Kidney (tissue), 14 donors: ENCODE results near the gene ZFP36L1. TPM values are rescaled to one million over a fixed set of nuclear protein-coding genes. Genes with fewer than 3 reads are reported as not detected.

ENCODE experiments used
- DNase-seq, 5 donors: peaks; one replicate each; pipeline ENCODE4 v3.0.0-alpha.2; 2013 to 2020
- FAIRE-seq: peaks from 2 replicates; lab custom pipeline; 2012; peaks lifted over from hg19 to GRCh38; lab: Jason Lieb, UNC
- H3K27ac ChIP-seq, 2 donors: one replicate each; pipeline ENCODE4 v1.7.0; 2013; ENCODE audit warnings: low read depth in 2 of 2, low read length in 2 of 2, inconsistent platforms in 1 of 2
- H3K27me3 ChIP-seq: one replicate; pipeline ENCODE4 v1.7.1; 2013; ENCODE audit warnings: low read length, inconsistent platforms; ENCODE audit not compliant: control insufficient read depth, insufficient read depth
- H3K36me3 ChIP-seq, 3 donors: one replicate each; pipeline versions ENCODE4 v1.7.0 to v1.7.1; 2013; ENCODE audit warnings: low read length in 3 of 3, control low read depth in 1 of 3, inconsistent platforms in 1 of 3; ENCODE audit not compliant: insufficient read depth in 3 of 3, control insufficient read depth in 2 of 3
- H3K4me1 ChIP-seq, 3 donors: one replicate each; pipeline versions ENCODE4 v1.7.0 to v1.7.1; 2013; ENCODE audit warnings: low read length in 3 of 3, inconsistent platforms in 1 of 3, low read depth in 1 of 3; ENCODE audit not compliant: control insufficient read depth in 2 of 3, insufficient read depth in 2 of 3
- H3K4me3 ChIP-seq, 3 donors: one replicate each; pipeline versions ENCODE4 v1.7.0 to v1.8.1; 2013; ENCODE audit warnings: low read length in 3 of 3, control low read depth in 1 of 3, inconsistent platforms in 1 of 3
- H3K9ac ChIP-seq, 3 donors: one replicate each; pipeline versions ENCODE4 v1.7.0 to v1.7.1; 2013; ENCODE audit warnings: low read length in 3 of 3, control low read depth in 1 of 3, inconsistent platforms in 1 of 3
- H3K9me3 ChIP-seq, 3 donors: one replicate each; pipeline versions ENCODE4 v1.7.0 to v1.7.1; 2013; ENCODE audit warnings: low read length in 3 of 3, control low read depth in 1 of 3, inconsistent platforms in 1 of 3; ENCODE audit not compliant: control insufficient read depth in 2 of 3, insufficient read depth in 1 of 3
- intact Hi-C: fragments of 100-400 bp; cut with DNase I; formaldehyde crosslinking; loops from one replicate; pipeline ENCODE4 v1.11.1; 2022
- polyA plus RNA-seq: library from polyadenylated mRNA; stranded (reverse); fragments of 350-450 nt; fragmentation: Illumina TruSeq; extraction: RNeasy Lipid Tissue Mini Kit (QIAGEN cat#74804); gene quantifications from one replicate; pipeline ENCODE4 v1.2.3, GENCODE V29; 2014; ENCODE audit warnings: low read depth, low replicate concordance; ENCODE audit not compliant: insufficient read depth
- total RNA-seq: library from RNA; stranded (reverse); fragmentation: NEBNext Ultra II Directional; extraction: Animal tissue kit (Norgen Biotek cat#: 25700); gene quantifications from one replicate; pipeline ENCODE4 v1.2.1, GENCODE V29; 2021
- TF ChIP-seq, protein P1 (sequence below): IDR thresholded peaks from 3 replicates; pipeline ENCODE4 v1.5.1; 2012; ENCODE audit warnings: mild to moderate bottlenecking, moderate library complexity, borderline replicate concordance; ENCODE audit not compliant: insufficient read depth; ENCODE audit errors: extremely low read depth
- donor health status: control.
- donor health status: control.
- donor health status: control.
- donor health status: control.
- donor health status: control.
- donor health status: DM: yes; HTN: yes; CAD: no.
- donor health status: Normal renal cell carcinoma (clear cell type).

The ZFP36L1 gene
- total and polyA plus RNA-seq, 2 donors from 2014 or later: 73.3 to 289 TPM

DNA sequence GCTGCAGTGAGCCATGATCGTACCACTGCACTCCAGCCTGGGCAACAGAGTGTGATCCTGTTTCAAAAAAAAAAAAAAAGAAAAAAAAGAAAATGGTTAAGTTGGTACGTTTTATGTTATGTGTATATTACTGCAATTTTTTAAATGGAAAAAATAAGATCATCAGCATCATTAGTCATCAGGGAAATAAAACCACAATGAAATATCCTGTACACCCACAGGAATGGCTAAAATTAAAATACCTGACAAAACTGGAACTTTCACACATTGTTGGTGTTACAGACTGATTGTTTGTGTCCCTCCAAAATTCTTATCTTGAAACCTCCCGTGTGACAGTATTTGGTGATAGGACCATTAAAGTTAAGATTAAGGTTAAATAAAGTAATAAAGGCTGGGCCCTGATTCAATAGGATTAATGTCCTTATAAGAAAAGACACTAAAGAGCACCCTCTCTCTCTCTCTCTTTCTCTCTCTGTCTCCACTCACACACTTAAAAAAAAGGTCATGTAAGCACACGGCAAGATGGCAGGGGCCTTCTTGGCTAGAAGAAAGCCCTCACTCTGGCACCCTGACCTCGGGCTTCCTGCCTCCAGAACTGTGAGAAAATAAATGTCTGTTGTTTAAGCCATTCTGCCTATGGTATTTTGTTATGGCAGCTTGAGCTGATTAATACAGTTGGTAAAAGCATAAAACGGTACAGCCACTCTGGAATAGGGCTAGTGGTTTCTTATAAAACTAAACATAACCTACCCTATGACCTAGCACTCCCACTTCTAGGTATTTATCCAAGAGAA is 48.3 kb upstream of the ZFP36L1 start:
- Histone ChIP-seq H3K27ac (no peak overlapping the region), H3K36me3 (no peaks in the 10 kb centered on the region), H3K9me3 (peaks cover 0 to 2% (median 0%) of the 10 kb centered on the region in 3 donors), H3K4me3 (no peak overlapping the region), H3K27me3 (no peaks in the 10 kb centered on the region), H3K4me1 (peaks cover 0 to 3% (median 0%) of the 10 kb centered on the region in 3 donors), H3K9ac (no peak overlapping the region)
- TF ChIP-seq, protein P1, sequence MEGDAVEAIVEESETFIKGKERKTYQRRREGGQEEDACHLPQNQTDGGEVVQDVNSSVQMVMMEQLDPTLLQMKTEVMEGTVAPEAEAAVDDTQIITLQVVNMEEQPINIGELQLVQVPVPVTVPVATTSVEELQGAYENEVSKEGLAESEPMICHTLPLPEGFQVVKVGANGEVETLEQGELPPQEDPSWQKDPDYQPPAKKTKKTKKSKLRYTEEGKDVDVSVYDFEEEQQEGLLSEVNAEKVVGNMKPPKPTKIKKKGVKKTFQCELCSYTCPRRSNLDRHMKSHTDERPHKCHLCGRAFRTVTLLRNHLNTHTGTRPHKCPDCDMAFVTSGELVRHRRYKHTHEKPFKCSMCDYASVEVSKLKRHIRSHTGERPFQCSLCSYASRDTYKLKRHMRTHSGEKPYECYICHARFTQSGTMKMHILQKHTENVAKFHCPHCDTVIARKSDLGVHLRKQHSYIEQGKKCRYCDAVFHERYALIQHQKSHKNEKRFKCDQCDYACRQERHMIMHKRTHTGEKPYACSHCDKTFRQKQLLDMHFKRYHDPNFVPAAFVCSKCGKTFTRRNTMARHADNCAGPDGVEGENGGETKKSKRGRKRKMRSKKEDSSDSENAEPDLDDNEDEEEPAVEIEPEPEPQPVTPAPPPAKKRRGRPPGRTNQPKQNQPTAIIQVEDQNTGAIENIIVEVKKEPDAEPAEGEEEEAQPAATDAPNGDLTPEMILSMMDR: no peak
- intact Hi-C loops: no loop called here
- FAIRE-seq (no peak), DNase-seq (no peak)

DNA sequence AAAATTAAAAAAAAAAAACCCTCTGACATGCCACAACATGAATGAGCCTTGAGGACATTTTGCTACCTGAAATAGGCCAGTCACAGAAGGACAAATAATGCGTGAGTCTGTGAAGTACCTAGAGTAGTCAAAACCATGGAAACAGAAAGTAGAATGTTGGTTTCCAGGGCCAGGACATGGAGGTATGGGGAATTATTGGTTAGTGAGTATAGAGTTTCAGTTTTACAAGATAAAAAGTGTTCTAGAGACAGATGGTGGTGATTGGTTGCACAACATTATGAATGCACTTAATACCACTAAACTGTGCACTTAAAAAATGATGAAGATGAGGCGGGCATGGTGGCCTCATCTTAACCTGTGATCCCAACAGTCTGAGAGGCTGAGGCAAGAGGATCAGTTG is 47.6 kb upstream of the ZFP36L1 start:
- no peaks in the 10 kb centered on the region for H3K27me3 ChIP-seq
- no peak for FAIRE-seq
- intact Hi-C loops: no loop called here

DNA sequence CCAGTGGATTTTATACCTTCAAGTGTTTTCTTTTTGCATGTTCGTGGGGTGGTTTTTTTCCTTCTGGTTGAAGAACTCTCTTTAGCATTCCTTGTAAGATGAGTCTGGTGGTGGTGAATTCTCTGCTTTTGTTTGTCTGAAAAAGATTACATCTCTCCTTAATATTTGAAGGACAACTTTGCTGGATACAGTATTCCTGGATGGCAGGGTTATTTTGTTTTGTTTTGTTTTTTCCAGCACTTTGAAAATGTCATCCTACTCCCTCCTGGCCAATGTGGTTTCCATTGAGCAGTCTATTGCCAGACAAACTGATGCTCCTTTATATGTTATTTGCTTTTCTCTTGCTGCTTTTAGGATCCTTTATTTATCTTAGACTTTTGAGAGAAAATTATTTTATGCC is 43.2 kb upstream of the ZFP36L1 start:
- Histone ChIP-seq H3K4me3 (no peak overlapping the region), H3K4me1 (no peaks in the 10 kb centered on the region), H3K27me3 (no peaks in the 10 kb centered on the region), H3K27ac (no peak overlapping the region), H3K9ac (no peak overlapping the region), H3K9me3 (peaks cover 0 to 7% (median 0%) of the 10 kb centered on the region in 3 donors), H3K36me3 (no peaks in the 10 kb centered on the region)
- TF ChIP-seq, protein P1: no peak
- intact Hi-C loops: no loop called here
- FAIRE-seq: no peak
- no peak for DNase-seq

More for the DNA sequence above, 47.6 kb upstream of the ZFP36L1 start:
- Histone ChIP-seq H3K4me3 (no peak overlapping the region), H3K27ac (no peak overlapping the region), H3K9ac (no peak overlapping the region), H3K9me3 (peaks cover 0 to 7% (median 0%) of the 10 kb centered on the region in 3 donors), H3K4me1 (peaks cover 0 to 3% (median 0%) of the 10 kb centered on the region in 3 donors), H3K36me3 (no peaks in the 10 kb centered on the region)
- DNase-seq: no peak
- TF ChIP-seq, protein P1: no peak
